ENCODE measurements around the gene XYLT1. TPM values are rescaled to one million over a fixed set of nuclear protein-coding genes. Genes with fewer than 3 reads are reported as not detected.

XYLT1 gene
- total and polyA plus RNA-seq, 9 of the 15 experiments (the other 6 are each of a cell fraction or from before 2014, with no cell fraction given): 0.03 to 0.09 (median 0.08) TPM; not detected in 6

DNA sequence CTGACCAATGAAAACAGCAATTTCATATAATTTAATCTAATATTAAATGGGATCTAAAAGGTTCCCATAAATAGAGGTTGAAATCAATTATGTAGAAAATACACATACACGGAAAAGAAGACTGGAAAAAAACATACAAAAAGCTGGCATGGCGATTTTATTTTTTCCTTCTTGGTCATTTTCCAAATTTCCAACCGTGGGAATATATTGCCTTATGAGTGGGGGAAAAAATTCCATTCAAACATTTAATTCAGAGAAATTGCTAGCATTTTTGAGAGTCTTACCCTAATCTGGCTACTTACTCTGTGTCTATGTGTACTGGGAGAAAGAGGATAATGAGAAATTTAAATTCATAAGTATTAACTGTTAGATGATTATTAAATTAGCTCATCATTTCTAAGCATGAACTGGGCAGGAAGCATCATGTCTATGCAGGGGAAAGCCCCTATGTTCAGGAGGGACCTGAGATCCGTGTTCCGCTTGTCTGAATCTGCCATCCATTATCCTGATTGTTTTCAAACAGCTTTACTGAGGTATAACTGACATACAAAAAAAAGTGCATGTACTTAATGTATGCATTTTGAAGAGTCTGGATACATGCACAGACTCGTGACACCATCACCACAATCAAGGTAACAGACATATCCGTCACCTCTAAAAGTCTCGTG, 145.2 kb downstream of the XYLT1 start:
- in situ Hi-C loops (cut with MboI): no loop called here
- H3K27me3 ChIP-seq (ENCODE audit: control insufficient read depth in 2 of 2, insufficient read depth in 2 of 2, low read length in 2 of 2): peaks cover 24 to 34% of the 10 kb centered on the region in 2 experiments; a peak in 3 of 5 replicates
- TF ChIP-seq, protein P1, sequence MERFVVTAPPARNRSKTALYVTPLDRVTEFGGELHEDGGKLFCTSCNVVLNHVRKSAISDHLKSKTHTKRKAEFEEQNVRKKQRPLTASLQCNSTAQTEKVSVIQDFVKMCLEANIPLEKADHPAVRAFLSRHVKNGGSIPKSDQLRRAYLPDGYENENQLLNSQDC (CRISPR knock-in tag; IDR thresholded peaks at IDR 0.05): no peak
- TF ChIP-seq SMARCA4 (IDR thresholded peaks at IDR 0.05) (no peak), FOXM1 (IDR thresholded peaks at IDR 0.05; ENCODE audit: low read depth) (no peak), FOXM1 (CRISPR knock-in tag; IDR thresholded peaks at IDR 0.05; ENCODE audit: low read depth) (no peak)
- H3K4me3 ChIP-seq: no peak overlapping the region
- no peak overlapping the region for H2AFZ ChIP-seq (ENCODE audit: low read depth, low read length)
- no peak for DNase-seq (ENCODE audit: extremely low read depth in 1 of 4, low spot score in 3 of 4)
- H4K20me1 ChIP-seq (replicated peaks; ENCODE audit: control insufficient read depth, insufficient read depth, low read length): no peaks in the 10 kb centered on the region; the same call in 1 of the 2 replicates
- no peak overlapping the region for H3K27ac ChIP-seq (ENCODE audit: extremely low read depth, low read depth, low read length)
- H3K4me2 ChIP-seq (ENCODE audit: insufficient read depth, low read length): no peak overlapping the region
- FAIRE-seq: no peak
- no peaks in the 10 kb centered on the region; a peak in 1 of 5 replicates for H3K4me1 ChIP-seq (replicated peaks in 1 of 2; ENCODE audit: control insufficient read depth in 2 of 2, insufficient read depth in 2 of 2, low read length in 2 of 2)
- no peaks in the 10 kb centered on the region for H3K9me1 ChIP-seq (ENCODE audit: control insufficient read depth, insufficient read depth, low read length)
- ATAC-seq: no peak
- H3K79me2 ChIP-seq (ENCODE audit: control insufficient read depth, insufficient read depth, low read length): no peaks in the 10 kb centered on the region
- BruUV-seq (replicated peaks): no TSS peak
- intact Hi-C loops (cut with micrococcal nuclease): no loop called here
- ChIA-PET POLR2A (interaction anchor here (0.6 kb wide), 1 partner anchor 34 kb away, joined by 3 read pairs; no protein-coding TSS in a partner anchor), CTCF (ENCODE audit: low intra/inter-chr PET ratio) (no interaction called here)
- WGBS (ENCODE audit: insufficient coverage, low coverage, missing lambda C conversion rate): under 1% methylated on average over 8 of the region's 8 CpGs
- no peaks in the 10 kb centered on the region for H3K36me3 ChIP-seq (ENCODE audit: control insufficient read depth, insufficient read depth, low read length)
- H3K9me3 ChIP-seq (replicated peaks; ENCODE audit: control insufficient read depth, insufficient read depth, low read depth, low read length): no peaks in the 10 kb centered on the region
- H3K9ac ChIP-seq (ENCODE audit: insufficient read depth in 1 of 2, low read depth in 2 of 2, low read length in 2 of 2): no peak overlapping the region

DNA sequence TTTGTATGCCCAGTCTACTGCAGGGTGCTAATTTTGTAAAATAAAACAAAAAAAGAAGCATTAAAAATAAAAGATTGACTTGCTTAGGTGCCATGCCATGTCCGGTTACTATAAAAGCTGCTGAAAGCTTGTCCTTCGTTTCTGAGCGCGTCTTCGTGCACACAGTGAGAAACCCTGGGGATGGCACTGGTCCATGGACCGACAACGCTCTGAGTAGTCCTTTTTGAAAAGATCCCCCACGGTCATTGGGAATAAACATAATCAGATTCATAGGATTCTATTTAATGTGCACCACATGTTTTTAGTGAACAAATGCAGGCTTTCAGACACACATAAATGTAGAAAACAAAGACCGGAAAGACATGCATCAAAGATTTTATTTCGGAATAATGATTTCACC, 146.3 kb downstream of the XYLT1 start:
- H3K4me3 ChIP-seq: no peak overlapping the region
- H3K4me1 ChIP-seq (replicated peaks in 1 of 2; ENCODE audit: control insufficient read depth in 2 of 2, insufficient read depth in 2 of 2, low read length in 2 of 2): no peaks in the 10 kb centered on the region; a peak in 1 of 5 replicates
- H3K27me3 ChIP-seq (ENCODE audit: control insufficient read depth in 2 of 2, insufficient read depth in 2 of 2, low read length in 2 of 2): peaks cover 24 to 35% of the 10 kb centered on the region in 2 experiments; a peak in 3 of 5 replicates
- in situ Hi-C loops (cut with MboI) (no loop called here), intact Hi-C loops (cut with micrococcal nuclease) (no loop called here)
- H3K9ac ChIP-seq (ENCODE audit: insufficient read depth in 1 of 2, low read depth in 2 of 2, low read length in 2 of 2): no peak overlapping the region
- no peaks in the 10 kb centered on the region for H3K9me3 ChIP-seq (replicated peaks; ENCODE audit: control insufficient read depth, insufficient read depth, low read depth, low read length)
- no peak overlapping the region for H2AFZ ChIP-seq (ENCODE audit: low read depth, low read length)
- no TSS peak for BruUV-seq (replicated peaks)
- H3K79me2 ChIP-seq (ENCODE audit: control insufficient read depth, insufficient read depth, low read length): no peaks in the 10 kb centered on the region
- WGBS (ENCODE audit: insufficient coverage, low coverage, missing lambda C conversion rate): 3% methylated on average over 10 of the region's 10 CpGs
- H3K9me1 ChIP-seq (ENCODE audit: control insufficient read depth, insufficient read depth, low read length): no peaks in the 10 kb centered on the region
- FAIRE-seq: no peak
- DNase-seq (ENCODE audit: extremely low read depth in 1 of 4, low spot score in 3 of 4): no peak
- ChIA-PET POLR2A (no interaction called here), CTCF (ENCODE audit: low intra/inter-chr PET ratio) (no interaction called here)
- H3K36me3 ChIP-seq (ENCODE audit: control insufficient read depth, insufficient read depth, low read length): no peaks in the 10 kb centered on the region
- no peak overlapping the region for H3K4me2 ChIP-seq (ENCODE audit: insufficient read depth, low read length)
- no peak overlapping the region for H3K27ac ChIP-seq (ENCODE audit: extremely low read depth, low read depth, low read length)
- H4K20me1 ChIP-seq (replicated peaks; ENCODE audit: control insufficient read depth, insufficient read depth, low read length): no peaks in the 10 kb centered on the region; the same call in 1 of the 2 replicates
- no peak for ATAC-seq
- TF ChIP-seq HMG20B (CRISPR knock-in tag; IDR thresholded peaks at IDR 0.05): no peak
- no peak for TF ChIP-seq RFX1 (IDR thresholded peaks at IDR 0.05)
- TF ChIP-seq, protein P2, sequence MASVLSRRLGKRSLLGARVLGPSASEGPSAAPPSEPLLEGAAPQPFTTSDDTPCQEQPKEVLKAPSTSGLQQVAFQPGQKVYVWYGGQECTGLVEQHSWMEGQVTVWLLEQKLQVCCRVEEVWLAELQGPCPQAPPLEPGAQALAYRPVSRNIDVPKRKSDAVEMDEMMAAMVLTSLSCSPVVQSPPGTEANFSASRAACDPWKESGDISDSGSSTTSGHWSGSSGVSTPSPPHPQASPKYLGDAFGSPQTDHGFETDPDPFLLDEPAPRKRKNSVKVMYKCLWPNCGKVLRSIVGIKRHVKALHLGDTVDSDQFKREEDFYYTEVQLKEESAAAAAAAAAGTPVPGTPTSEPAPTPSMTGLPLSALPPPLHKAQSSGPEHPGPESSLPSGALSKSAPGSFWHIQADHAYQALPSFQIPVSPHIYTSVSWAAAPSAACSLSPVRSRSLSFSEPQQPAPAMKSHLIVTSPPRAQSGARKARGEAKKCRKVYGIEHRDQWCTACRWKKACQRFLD (CRISPR knock-in tag; IDR thresholded peaks at IDR 0.05): no peak
- TF ChIP-seq CHD2 (IDR thresholded peaks at IDR 0.05; ENCODE audit: low read depth, low read length): no peak
- TF ChIP-seq SREBF1 (IDR thresholded peaks at IDR 0.05; ENCODE audit: borderline replicate concordance, low read depth, low read length): no peak
- no peak for TF ChIP-seq KLF1 (tag; IDR thresholded peaks at IDR 0.05)
- TF ChIP-seq SP2 (IDR thresholded peaks at IDR 0.05; ENCODE audit: extremely low read depth, low read depth, low read length, poor library complexity, severe bottlenecking): no peak
- no peak for TF ChIP-seq ZNF695 (CRISPR knock-in tag; IDR thresholded peaks at IDR 0.05)
- TF ChIP-seq PTTG1 (tag; IDR thresholded peaks at IDR 0.05; ENCODE audit: low read depth): no peak
- TF ChIP-seq GATA2 (CRISPR knock-in tag; IDR thresholded peaks at IDR 0.05): no peak
- no peak for TF ChIP-seq BMI1 (IDR thresholded peaks at IDR 0.05; ENCODE audit: low read length)

All from K562 (cell line).